Coronary artery (tissue), 2 donors: ENCODE data around the gene RAMP3.

Experiments
- DNase-seq: peaks from one replicate; pipeline ENCODE4 v3.0.0-alpha.2; 2017; ENCODE audit warnings: low spot score
- H3K27ac ChIP-seq, 2 donors: fragments of 200-600 bp; sonication (generic); one replicate each; pipeline ENCODE4 v1.5.1; 2016 to 2019
- H3K4me3 ChIP-seq: fragments of 200-600 bp; sonication (generic); 2 replicates; pipeline ENCODE4 v1.5.1; 2016; ENCODE audit warnings: mild to moderate bottlenecking, moderate library complexity
- TF ChIP-seq, protein P1 (sequence below): fragments of 200-600 bp; sonication (generic); IDR thresholded peaks from one replicate; pipeline ENCODE4 v1.5.1; 2019; ENCODE audit warnings: antibody characterized with exemption

RAMP3 gene

DNA sequence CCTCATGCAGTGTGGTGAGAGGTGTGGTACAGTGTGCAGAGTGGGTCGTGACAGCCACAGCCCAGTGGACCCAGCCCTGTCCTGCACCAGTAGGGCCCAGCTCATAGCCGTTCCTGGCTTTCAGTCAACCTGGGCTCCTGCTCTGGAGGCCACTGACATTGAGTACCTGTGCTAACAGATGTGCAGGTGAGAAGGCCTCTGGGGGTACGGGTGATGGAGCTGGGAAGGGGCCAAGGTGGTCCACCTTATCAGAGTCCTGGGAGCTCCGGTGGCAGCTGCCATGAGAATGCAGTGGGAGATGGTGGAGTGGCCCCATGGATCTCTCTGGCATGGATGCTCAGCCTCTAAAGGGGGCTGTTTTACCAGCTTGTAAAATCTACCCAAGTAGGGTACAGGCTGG lies 40.0 kb upstream of the RAMP3 start:
- Histone ChIP-seq H3K4me3 (no peak overlapping the region), H3K27ac (no peak overlapping the region)
- TF ChIP-seq, protein P1, sequence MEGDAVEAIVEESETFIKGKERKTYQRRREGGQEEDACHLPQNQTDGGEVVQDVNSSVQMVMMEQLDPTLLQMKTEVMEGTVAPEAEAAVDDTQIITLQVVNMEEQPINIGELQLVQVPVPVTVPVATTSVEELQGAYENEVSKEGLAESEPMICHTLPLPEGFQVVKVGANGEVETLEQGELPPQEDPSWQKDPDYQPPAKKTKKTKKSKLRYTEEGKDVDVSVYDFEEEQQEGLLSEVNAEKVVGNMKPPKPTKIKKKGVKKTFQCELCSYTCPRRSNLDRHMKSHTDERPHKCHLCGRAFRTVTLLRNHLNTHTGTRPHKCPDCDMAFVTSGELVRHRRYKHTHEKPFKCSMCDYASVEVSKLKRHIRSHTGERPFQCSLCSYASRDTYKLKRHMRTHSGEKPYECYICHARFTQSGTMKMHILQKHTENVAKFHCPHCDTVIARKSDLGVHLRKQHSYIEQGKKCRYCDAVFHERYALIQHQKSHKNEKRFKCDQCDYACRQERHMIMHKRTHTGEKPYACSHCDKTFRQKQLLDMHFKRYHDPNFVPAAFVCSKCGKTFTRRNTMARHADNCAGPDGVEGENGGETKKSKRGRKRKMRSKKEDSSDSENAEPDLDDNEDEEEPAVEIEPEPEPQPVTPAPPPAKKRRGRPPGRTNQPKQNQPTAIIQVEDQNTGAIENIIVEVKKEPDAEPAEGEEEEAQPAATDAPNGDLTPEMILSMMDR = no peak
- DNase-seq = no peak

GRCh38 chr7:45118292-45118691 lies 39.3 kb upstream of the RAMP3 start:
- TF ChIP-seq, protein P1 = no peak
- Histone ChIP-seq H3K4me3 (no peak overlapping the region), H3K27ac (no peak overlapping the region)
- no peak for DNase-seq

DNA sequence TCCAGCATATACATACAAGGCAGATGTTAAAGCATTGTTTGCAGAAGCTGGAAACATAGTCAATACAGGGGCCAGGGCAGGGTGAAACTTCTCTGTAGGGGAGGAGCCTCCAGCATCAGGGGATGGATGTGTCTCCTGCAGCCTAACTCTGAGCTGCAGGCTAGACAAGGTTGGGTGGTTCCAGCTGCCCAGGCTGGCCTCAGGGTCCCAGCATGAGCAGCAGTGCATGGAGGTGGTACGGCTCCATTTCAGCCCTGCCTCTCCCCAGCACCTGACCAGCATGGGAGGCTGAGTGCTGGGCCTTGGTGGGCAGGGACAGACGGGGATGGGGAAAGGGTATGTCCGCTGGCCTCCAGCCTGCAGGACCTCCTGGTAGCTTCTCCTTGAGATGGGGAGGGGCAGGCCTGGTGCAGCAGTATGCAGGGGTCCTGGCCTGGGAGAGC lies 38.7 kb upstream of the RAMP3 start:
- DNase-seq = no peak
- no peak overlapping the region for H3K27ac ChIP-seq
- TF ChIP-seq, protein P1 = no peak
- no peak overlapping the region for H3K4me3 ChIP-seq

DNA sequence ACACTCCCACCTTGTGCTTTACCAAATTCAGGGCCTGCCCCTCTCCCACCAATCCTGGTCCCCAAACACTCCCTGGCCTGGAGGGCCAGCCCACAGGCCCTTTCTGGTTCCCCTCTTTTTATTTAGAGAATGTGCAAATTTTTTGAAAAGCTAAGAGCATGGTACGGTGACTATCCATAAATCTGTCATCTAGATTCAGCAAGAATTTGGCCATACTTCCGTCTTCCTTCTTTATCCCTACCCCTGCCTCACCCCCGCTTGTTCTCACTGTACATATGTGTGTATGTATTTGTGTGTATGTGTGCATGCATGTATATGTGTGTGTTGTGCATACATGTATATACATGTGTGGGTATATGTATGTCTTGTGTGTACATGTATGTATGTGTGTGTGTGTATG lies 38.0 kb upstream of the RAMP3 start:
- Histone ChIP-seq H3K4me3 (no peak overlapping the region), H3K27ac (no peak overlapping the region)
- TF ChIP-seq, protein P1 = no peak
- DNase-seq = no peak

DNA sequence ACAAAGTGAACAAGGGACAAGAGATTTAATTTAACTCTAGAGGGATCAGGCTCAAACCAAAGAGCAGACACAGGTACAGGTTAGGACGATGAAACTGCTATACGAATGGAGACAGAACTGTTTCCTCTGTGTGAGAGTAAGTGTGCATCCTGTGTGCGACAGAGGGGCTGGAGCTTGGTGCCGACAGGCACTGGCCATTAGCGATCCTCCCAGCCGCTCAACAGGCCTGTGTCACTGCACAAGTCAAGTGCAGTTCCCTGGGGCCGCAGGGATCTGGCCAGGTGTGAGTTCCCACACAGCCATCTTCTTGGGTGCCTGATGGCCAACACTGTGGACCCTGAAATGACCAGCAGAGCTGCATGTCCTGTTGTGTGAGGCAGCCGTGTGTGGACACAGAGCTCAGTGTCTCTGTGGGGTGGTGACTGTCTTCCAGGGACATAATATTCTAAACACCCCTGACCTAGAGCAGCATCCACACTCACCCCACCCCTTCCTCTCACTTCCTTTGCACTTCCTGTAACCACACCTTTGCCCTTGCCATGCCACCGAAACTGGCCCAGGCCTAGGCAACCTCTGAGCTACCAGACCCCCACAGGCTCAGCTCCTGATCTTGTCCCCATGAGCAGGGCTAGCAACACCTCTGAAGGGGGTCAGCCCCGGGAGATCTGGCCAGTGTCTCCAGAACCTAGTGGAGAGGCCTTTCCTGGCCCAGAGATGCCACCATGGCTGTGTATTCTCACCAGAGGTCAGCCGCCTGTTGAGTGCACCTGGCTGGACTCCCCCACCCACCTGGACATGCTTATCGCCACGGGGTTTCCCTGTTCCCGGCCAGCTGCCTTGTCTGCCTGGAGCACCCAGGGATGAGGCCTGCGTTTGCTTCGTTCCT lies 34.4 kb upstream of the RAMP3 start:
- Histone ChIP-seq H3K4me3 (no peak overlapping the region), H3K27ac (no peak overlapping the region)
- TF ChIP-seq, protein P1 = no peak
- DNase-seq = no peak

GRCh38 chr7:45123913-45124710 lies 33.5 kb upstream of the RAMP3 start:
- DNase-seq = no peak
- Histone ChIP-seq H3K4me3 (no peak overlapping the region), H3K27ac (no peak overlapping the region)
- TF ChIP-seq, protein P1 = no peak
